Islet of Langerhans (tissue), 1 donor: ENCODE results near the gene EBLN2.

Source experiments
- FAIRE-seq: peaks from one replicate; lab custom pipeline; 2011; peaks lifted over from hg19 to GRCh38; lab: Jason Lieb, UNC

The EBLN2 gene

DNA sequence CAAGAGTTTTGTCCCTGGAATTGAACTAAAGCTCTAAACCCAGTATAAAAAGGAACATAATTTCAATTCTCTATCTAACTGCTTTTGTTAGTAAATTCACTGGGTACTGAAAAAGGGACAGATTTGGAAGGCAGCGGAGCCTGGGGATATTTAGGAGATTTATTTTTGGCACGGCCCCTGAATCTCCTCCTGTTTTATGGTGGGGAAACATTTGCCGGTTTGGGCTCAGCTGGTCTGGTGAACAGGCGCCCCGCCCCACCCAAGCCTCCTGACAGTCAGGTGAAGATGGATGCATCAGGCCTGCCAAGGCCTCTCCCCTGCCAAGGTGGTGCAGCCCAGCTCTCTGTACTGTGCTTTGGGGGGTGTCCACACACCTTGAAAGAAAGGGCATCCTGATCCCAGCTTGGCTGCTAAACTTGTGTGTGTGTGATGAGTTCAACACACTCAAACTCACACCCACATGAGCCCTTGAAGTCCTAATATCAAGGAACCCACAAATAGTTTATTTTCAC is 46.3 kb downstream of the EBLN2 start:
- FAIRE-seq = no peak

DNA sequence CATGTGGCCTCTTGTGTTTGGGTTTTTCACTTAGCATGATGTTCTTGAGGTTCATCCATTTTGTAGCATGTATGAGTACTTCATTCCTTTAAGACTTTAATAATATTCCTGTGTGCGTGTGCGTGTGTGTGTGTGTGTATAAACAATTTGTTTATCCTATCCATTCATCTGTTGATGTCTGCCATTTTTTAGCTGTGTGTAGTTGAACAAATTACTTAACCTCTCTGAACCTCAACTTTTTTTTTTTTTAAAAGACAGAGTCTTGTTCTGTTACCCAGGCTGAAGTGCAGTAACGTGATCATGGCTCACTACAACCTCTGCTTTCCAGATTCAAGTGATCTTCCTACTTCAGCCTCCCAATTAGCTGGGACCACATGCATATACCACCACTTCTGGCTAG is 47.3 kb downstream of the EBLN2 start:
- FAIRE-seq = no peak

DNA sequence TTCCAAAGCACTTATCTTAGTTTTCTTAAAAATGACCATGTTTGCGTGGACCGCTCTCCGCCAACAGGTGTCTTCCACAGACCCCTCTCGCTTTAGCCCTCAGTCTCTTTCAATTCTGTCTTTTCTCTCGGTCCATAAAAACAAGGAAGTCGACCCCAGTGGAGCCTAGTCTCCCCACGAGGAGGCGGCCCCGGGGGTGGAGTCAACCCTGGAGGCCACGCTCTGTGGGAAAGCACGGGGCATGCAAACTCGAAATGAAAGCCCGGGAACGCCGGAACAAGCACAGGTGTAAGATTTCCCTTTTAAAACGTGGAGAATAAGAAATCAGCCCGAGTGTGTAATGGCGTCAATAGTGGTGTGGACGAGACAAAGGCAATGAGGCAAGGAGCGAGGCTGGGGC is 49.1 kb downstream of the EBLN2 start:
- peak; percentile 99 for FAIRE-seq
